C1 segment of cervical spinal cord (tissue), 14 donors: ENCODE data around the gene TMEM259.
A peak's percentile ranks its signal among the peaks of the same experiment; 100 is the strongest.

Experiments
- DNase-seq, 14 donors: peaks; one replicate each; lab custom pipeline; 2025; lab: John Stamatoyannopoulos, UW

Gene TMEM259

DNA sequence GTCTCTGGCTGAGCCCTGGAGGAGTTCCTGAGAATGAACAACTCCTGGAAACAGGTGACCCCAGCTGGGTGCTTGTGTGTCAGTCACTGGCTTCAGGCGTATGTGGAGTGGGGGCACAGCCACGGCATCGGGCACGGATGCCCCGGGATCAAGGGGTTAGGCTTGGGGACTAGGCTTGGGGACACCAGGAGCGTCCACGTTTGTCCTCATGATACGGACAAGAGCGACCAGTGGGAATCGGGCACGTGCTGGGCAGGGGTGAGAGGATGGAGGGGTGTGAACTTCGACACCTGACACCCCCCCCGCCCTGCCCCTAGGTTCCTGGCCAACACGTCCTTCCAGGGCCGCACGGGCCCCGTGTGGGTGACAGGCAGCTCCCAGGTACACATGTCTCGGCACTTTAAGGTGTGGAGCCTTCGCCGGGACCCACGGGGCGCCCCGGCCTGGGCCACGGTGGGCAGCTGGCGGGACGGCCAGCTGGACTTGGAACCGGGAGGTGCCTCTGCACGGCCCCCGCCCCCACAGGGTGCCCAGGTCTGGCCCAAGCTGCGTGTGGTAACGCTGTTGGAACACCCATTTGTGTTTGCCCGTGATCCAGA is 16.6 kb downstream of the TMEM259 start:
- DNase-seq, result no peak

DNA sequence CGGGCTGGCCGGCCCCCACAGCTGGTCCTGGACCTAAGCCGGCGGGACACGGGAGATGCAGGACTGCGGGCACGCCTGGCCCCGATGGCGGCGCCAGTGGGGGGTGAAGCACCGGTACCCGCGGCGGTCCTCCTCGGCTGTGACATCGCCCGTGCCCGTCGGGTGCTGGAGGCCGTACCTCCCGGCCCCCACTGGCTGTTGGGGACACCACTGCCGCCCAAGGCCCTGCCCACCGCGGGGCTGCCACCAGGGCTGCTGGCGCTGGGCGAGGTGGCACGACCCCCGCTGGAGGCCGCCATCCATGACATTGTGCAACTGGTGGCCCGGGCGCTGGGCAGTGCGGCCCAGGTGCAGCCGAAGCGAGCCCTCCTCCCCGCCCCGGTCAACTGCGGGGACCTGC is 17.6 kb downstream of the TMEM259 start:
- no peak for DNase-seq

DNA sequence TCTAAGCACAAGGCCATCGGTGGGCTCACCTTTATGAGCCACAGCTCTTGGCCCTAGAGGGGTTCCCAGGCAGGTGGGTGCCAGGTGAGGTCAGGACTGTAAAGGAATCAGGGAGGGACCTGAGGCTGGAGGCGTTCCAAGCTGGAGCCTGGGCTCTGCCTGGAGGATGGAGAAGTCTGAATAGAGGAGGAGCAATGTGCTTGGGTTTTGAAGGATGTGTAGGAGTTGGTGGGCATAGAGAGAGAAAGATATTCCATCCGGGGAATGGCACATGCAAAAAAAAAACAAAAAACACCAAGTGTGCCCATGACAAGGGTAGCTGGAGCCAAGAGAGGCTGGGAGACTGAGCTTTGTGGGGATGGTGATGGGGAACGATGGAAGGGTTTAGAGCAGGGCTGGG is 18.3 kb downstream of the TMEM259 start:
- no peak for DNase-seq

DNA sequence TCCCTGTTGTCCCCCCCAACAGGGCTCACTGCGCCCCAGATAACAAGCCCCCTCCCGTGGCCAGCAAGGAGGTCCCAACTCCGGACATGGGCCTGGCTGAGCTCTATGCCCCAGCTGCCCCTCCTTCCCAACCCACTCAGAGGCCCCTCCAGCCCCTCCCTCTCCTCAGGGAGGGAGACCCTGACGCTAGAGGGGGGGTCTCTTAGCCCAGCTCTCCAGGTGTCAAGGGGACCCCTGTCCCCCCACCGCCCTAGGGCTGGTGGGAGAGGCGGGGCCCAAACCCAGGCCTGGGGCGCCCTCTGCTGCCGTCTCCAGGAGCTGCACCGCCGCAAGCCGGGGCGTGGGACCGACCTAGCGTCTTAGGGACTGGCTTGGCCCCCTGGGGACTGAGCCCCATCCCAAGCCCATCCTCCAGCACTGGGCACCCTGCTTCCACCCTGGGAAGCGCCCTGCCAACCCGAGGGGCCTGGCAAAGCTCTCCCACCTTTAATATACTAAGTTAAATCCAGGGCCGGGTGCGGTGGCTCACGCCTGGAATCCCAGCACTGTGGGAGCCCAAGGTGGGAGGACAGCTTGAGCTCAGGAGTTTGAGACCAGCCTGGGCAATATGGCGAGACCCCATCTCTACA is 19.3 kb downstream of the TMEM259 start:
- peak in 4 of 14 donors; percentile 2 to 42 (median 8) for DNase-seq

DNA sequence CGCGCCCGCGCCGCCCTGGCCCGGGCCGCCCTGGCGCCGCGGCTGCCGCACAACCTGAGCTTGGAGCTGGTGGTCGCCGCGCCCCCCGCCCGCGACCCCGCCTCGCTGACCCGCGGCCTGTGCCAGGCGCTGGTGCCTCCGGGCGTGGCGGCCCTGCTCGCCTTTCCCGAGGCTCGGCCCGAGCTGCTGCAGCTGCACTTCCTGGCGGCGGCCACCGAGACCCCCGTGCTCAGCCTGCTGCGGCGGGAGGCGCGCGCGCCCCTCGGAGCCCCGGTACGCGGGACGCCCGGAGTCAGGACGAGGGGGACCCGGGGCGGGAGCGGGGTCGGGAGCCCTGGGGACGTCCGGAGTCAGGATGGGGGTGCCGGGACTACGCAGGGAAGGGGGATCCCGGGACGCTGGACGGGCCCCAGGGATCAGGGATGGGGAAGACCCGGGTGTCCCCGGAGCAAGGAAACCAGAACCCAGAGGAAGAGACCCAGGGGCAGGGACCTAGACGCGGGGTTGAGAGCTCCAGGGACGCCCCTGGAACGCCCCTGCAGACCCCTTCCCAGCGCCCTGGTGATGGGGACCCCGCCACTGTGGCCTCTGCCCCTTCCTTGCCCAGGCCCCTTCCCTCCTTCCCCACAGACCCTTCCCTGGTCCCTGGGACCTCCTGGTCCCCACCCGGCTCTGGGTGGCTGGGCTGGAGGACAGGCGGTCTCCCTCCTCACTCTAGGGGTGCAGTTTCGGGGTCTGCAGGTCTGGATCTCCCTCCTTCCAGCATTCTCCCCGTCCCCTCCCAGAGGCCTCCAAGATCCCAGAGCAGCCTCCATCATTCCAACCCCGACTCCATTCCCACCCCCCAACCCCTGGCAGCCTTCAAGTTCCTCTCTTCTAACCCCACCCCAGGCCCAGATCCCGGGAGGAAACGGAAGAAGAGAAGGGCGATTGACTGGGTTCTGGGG is 20.1 kb downstream of the TMEM259 start:
- DNase-seq, result no peak

DNA sequence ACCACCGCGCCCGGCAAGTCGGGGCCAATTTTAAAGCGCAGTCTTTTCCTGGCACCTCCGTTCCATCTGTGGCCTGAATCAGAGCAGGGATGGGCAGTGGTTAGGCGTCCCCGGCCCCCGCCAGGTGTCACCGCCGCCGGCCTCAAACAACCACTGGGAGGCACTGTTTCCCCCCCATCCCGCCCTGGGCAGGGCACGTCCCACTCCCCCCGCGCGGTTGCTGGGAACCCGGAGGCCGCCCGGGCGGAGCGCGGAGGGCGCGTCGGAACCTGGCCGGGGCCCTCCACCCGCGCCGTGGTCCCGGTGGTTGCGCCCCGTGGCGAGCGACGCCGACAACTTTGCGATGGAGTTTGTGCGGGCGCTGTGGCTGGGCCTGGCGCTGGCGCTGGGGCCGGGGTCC is 20.8 kb downstream of the TMEM259 start, which contains the start of gene GRIN3B:
Gene GRIN3B, plus strand, starts transcription at position 325 of the 400 bp plus-strand sequence. Its CDS starts 19 bp downstream, at position 344.
- DNase-seq, result no peak

DNA sequence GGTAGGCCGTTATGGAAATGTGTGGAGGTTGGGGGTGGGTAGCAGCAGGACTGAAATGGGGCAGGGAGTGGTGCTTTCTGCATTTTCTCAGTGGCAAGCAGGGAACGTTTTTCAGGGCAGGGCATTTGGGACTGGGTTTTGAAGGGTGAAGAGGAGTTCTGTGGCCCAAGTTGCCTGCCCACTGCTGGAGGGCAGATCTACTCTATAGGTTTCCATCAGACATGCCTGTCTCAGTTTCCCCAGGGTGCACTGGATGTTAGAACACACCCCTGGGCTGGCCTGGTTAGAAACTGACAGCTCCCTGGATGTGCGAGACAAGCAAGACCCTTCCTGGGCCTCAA is 21.6 kb downstream of the TMEM259 start:
- no peak for DNase-seq

DNA sequence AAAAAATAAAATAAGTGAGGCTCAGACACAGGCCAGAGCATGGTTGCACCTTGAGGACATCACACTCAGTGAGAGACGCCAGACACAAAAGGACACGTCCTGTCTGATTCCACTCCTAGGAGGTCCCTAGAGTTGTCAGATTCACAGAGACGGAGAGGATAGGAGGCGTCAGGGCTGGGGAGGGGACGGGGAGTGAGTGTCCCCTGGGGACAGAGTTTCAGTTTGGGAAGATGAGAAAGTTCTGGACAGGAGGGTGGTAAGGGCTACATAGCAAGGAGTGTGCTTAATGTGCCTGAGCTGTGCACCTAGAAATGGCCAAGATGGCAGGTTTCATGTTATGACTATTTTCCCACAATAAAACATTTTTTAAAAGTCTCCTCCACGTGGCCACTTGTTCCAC is 22.9 kb downstream of the TMEM259 start:
- no peak for DNase-seq

DNA sequence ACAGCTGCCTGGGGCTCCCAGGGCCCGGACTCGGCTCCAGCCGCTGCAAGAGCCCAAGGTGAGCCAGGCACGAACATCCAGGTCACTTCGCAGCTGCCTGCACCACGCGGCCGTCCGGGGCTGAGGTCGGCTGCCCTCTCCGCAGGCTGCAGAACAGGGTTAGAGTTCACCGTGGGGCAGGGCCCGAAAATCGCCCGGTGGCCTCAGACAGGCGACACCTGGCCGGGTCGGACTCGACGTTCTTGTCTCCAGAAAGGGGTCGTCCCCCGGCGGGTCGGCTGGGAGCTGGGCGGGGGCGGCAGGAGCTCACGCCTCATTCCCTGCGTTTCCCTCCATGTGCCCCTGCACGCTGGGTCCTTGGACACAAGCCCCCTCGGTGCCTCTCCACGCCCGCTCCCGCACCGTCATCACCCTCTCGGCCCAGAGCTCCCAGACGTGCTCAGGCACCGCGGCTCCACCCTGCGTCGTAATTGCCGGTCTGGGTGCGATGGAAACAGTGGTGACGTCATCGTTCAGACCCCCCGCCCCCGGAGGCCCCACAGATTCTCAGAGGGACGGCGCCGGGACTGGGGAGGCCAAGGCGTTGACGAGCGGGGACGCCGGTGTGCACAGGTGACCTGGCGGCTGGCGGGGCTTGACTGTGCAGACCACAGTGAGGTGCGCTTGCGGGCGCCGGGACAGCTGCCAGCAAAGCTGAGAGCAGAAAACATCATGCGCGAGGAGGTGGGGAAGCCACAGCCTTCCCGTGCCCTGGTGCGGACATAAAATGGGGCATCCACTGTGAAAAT is 24.7 kb downstream of the TMEM259 start:
- DNase-seq, result peak in 1 of 14 donors; percentile 10

DNA sequence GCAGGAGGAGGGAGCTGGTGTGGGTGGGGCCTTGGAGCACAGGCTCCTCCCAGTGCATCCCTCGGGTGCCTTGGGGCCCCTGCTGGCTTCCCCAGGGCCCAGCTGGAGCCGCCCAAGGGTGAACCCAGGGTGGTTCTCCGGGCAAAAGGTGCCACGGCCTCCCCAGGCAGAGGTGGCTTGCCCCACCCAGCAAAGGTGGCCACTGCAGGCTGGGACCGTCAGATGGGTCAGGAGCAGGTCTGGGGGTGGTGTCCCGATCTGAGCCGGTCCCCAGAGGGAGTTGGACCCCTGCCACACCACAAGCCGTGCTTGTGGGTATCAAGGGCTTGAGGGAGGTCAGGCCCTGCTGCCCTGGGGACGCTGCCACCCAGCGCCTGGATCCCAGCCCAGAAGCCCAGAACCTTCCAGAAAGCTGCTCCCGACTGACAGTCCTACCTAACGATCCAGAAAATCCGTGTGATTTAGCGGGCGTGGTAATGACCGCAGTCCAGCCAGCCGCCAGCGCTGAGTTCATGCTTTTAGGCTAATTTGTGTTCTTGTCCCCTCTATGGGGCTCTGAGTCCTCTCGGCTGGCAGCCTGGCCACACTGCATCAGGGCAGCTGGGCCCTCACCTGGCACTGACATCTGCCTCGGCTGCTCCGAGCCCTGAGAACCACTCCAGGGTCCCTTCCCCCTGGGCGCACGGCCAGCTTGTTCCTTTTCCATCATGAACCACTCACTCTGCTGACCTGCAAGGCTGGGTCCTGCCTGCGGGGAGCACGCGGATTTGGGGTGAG is 25.7 kb downstream of the TMEM259 start:
- peak in 1 of 14 donors; percentile 26 for DNase-seq

DNA sequence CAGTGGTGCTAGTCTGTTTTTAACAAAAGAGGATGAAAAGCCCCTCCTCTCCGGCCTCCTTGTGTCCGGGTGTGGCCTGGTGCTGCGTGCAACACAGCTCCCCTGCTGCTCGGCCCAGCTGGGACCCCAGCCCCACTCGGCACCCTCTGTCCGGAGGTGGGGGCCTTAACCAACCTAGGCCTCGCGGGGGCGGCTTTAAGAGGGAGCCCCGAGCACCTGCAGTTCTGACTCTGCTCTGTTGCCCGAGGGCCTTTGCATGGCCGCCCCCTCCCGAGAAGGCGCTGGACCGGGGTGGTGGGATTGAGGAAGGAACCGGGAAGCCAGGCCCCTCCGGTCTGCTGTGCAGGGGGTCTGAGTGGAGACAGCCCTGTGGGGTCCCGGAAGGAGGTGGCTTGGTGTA is 26.4 kb downstream of the TMEM259 start:
- DNase-seq, result no peak

DNA sequence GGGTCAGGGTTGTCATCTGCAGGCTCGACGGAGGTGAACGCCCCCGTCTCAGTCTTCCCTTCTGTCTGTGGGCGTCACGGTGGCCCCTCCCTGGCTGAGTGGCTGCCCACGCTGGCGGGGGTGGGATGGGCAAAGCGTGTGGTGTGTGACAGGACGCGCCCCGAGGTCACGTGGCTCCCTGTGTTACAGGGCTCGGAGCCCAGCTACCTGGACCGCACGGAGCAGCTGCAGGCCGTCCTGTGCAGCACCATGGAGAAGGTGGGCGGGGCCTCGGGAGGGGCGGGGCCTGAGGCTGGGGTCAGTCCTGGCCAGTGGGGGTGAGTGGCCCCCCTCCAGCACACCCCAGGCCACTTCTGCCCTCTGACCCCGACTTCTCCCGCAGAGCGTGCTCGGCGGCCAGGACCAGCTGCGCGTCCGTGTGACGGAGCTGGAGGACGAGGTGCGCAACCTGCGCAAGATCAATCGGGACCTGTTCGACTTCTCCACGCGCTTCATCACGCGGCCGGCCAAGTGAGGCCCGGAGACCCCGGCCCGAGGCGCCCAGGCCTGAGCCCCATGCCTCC is 27.0 kb downstream of the TMEM259 start:
- no peak for DNase-seq

DNA sequence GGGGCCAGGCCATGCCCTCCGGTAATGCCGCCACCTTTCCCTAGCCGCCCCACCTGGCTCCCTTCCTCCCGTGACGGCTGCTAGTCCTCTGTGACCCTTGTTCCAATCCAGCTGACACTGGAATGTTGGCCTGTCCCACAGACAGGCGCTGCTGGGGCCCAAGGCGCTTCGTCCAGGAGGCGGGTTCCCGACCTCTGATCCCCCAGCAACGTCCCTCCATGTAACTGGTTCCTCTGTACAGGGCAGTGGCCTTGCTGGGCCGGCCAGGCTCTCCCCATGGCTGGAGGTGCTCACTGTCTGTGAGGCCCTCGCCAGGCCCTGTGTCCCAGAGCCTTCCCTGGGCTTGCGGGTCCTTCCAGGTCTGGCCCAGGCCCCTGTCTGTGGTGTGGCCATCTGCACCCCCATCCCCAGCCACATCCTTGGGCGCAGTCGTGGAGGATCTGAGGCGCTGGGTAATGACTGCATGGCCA is 27.5 kb downstream of the TMEM259 start:
- no peak for DNase-seq

DNA sequence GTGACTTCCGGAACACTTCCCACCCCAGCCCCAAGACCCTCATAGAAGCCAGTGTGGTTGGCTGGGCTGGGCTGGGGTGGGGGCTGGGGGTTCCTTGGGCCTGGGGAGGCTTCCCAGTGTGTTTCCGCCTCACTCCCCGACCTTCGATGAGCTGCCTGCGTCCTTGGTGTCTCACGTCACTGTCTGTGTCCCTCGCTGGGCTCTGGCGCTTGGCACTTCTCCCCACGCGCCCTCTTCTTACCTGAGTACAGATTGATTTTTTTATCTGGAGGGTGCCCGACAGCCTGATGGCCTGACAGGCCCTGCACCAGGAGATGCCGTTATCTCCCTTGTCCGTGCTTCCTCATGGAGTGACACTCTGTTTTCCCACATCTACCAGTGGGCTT is 28.3 kb downstream of the TMEM259 start:
- DNase-seq, result no peak

DNA sequence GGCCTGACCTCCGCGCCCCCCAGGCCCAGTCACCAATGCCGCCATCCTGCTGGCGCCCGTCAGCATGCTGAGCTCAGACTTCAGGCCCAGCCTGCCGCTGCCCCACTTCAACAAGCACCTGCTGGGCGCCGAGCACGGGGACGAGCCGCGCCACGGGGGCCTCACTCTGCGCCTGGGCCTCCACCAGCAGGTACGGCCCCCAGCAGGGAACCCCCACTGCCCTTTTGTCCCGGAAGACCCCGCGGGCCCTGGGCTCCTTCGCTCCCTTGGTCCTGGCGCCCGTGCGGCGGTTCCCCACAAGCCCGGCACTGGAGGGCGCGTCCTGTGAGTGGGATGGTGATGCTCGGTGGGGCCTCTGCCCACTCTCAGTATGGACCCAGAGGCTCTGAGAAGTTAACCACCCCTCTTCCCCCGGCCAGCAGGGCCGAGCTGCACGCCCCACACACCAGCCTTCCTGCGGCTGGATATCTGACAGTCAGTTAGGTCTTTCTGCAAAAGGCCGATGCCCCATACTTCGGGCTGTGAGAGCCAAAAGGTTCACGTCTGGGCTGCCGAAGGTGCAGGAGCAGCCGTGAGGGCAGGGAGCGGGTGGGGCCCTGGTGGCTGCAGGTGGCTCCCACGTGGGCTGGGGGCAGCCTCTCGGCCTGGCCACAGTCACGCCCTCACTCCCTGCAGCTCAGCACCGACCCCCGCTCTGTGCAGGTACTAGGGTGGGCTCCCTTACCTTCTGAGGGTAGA is 28.8 kb downstream of the TMEM259 start:
- DNase-seq, result no peak

DNA sequence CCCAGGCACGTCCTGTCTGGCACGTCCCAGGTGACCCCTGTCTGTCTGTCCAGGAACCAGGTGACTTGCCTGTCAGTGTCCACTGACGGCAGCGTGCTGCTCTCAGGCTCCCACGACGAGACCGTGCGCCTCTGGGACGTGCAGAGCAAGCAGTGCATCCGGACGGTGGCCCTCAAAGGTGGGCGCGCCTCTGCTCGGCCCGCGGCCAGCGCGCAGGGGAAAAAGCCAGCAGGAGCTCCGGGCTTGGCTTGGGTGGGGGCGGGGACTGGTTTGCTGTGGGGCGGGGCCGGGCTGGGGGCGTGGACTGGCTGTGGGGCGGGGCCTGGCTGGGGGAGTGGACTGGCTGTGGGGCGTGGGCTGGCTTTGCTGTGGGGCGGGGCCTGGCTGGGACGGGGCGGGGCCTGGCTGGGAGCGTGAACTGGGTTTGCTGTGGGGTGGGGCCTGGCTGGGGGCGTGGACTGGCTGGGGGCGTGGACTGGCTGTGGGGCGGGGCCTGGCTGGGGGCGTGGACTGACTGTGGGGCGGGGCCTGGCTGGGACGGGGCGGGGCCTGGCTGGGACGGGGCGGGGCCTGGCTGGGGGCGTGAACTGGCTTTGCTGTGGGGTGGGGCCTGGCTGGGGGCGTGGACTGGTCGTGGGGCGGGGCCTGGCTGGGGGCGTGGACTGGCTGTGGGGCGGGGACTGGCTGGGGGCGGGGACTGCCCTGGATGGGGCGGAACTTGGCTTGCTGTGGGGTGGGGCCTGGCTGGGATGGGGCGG is 29.6 kb downstream of the TMEM259 start:
- no peak for DNase-seq

DNA sequence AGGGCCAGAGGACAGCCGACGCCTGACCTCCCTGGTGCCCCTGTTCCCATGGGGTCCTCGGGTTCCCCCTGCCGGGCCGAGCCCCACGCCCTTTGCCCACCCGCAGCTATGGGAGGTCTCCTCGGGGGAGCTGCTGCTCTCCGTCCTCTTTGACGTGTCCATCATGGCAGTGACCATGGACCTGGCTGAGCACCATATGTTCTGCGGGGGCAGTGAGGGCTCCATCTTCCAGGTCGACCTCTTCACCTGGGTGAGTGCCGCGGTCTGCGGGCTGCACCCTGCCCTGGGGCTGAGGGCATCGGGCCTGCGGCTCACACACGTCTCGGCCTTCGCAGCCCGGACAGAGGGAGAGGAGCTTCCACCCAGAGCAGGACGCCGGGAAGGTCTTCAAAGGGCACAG is 30.2 kb downstream of the TMEM259 start:
- DNase-seq, result no peak

DNA sequence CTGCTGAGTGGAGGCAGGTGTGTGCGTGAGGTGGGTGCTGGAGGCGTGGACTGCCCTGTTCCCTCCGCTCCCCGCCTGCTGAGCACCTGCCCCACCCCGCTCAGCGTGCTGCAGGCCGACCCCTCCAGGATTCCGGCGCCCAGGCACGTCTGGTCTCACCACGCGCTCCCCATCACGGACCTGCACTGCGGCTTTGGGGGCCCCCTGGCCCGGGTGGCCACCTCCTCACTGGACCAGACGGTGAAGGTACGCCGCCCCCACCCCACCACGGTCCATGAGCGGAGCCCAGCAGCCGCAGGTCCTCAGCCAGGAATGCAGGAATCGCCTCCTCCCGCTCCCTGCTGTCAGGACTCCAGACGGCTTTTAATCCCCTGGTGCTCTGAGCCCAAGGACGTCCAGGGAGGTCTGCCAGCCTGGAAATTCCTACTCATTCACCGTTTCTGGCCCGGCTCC is 30.8 kb downstream of the TMEM259 start:
- no peak for DNase-seq
